Measurements from ENCODE around the gene NAALADL2. TPM values are rescaled to one million over a fixed set of nuclear protein-coding genes. Genes with fewer than 3 reads are reported as not detected.
A peak's percentile ranks its signal among the peaks of the same experiment; 100 is the strongest.
"Not testable (repeated sequence)": the region's sequence is repeated elsewhere in the genome, so short reads cannot be mapped to it uniquely, and the experiment has no call there.

NAALADL2 gene
- polyA plus RNA-seq, 1 experiment = 6.3 TPM

DNA sequence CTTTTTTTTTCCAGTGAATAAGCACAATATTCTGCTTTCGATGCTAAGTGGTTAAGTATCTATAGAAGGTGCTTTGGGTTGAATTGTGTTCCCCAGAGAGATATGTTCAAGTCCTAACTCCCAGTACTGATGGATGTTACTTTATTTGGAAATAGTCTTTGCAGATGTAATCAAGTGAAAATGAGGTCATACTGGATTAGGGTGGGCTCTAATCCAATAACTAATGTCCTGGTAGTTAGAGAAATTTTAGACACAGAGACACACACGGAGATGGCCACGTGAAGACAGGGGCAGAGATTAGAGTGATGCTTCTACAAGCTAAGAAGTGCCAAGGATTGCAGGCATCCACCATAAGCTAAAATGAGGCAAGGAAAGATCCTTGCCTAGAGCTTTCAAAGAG lies 662.3 kb downstream of the NAALADL2 start:
- H3K27me3 ChIP-seq (ENCODE audit: control insufficient read depth, insufficient read depth, low read length) = no peaks in the 10 kb centered on the region
- POLR2A ChIA-PET = no interaction called here
- no peak overlapping the region for H3K27ac ChIP-seq (ENCODE audit: low read depth, low read length)
- DNase-seq (ENCODE audit: low read depth, low spot score) = no peak
- no peak overlapping the region for H3K4me3 ChIP-seq (ENCODE audit: low read depth, low read length)
- CTCF ChIA-PET = no interaction called here
- TF ChIP-seq, protein P1, sequence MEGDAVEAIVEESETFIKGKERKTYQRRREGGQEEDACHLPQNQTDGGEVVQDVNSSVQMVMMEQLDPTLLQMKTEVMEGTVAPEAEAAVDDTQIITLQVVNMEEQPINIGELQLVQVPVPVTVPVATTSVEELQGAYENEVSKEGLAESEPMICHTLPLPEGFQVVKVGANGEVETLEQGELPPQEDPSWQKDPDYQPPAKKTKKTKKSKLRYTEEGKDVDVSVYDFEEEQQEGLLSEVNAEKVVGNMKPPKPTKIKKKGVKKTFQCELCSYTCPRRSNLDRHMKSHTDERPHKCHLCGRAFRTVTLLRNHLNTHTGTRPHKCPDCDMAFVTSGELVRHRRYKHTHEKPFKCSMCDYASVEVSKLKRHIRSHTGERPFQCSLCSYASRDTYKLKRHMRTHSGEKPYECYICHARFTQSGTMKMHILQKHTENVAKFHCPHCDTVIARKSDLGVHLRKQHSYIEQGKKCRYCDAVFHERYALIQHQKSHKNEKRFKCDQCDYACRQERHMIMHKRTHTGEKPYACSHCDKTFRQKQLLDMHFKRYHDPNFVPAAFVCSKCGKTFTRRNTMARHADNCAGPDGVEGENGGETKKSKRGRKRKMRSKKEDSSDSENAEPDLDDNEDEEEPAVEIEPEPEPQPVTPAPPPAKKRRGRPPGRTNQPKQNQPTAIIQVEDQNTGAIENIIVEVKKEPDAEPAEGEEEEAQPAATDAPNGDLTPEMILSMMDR (IDR thresholded peaks at IDR 0.05; ENCODE audit: low read depth, low read length) = no peak
- H3K9me3 ChIP-seq (ENCODE audit: control insufficient read depth, insufficient read depth, low read length) = no peaks in the 10 kb centered on the region

DNA sequence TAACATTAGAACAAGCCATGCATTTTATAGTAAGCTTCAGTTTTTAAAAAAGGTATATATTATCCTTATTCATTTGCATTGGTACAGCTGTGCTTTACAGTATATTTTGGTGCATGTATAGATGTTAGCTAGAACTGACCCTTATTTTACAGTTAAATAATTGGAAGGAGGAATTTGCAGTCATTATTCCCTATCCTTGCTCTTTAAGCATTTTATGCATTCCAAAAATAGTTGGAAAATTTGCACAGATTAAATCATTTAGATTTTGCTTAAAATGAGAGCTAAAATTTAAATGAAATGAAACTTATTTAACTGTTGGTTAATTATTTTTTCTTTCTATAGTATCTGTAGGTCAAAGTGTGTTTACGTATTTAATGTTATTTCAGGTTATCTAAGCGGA lies 667.1 kb downstream of the NAALADL2 start:
- Histone ChIP-seq H3K27ac (ENCODE audit: low read depth, low read length) (no peak overlapping the region), H3K4me3 (ENCODE audit: low read depth, low read length) (peak overlapping the region; percentile 33), H3K9me3 (ENCODE audit: control insufficient read depth, insufficient read depth, low read length) (no peaks in the 10 kb centered on the region), H3K27me3 (ENCODE audit: control insufficient read depth, insufficient read depth, low read length) (no peaks in the 10 kb centered on the region)
- POLR2A ChIA-PET = no interaction called here
- CTCF ChIA-PET = interaction anchor here (1.7 kb wide), 1 partner anchor 904 kb away, joined by 4 read pairs; no protein-coding TSS in a partner anchor
- TF ChIP-seq, protein P1 (IDR thresholded peaks at IDR 0.05; ENCODE audit: low read depth, low read length) = no peak
- no peak for DNase-seq (ENCODE audit: low read depth, low spot score)

DNA sequence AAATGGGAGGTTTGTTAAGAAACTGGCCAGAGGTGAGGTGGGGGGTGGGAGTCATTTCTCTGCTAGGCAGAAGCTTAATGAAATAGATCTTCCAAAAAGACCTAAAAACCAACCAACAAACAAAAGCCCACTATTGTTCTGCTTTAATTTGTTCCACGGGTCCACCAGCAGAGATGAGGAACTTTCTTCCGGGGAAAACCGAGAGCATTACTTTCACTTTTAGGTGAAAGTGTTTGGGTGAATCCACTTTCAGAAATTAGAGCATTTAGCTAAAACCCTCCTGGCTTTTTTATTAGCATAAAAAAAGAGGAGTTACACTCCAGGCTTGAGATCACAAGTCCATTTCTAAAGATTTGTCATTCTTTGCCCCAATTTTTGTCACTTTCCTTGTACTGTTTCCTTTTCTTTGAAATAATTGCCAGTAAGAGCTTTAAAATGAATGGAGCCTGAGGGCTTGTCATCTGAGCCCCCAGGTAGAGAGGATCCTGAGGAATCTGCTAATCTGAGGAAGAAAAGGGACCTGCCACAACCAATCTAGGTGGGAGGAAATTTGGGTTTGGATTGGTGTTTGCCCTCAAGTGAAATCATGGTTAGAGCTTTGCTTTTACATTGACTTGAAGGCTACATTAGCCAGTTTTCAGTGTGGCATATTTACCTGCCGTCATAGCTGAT lies 667.6 kb downstream of the NAALADL2 start:
- TF ChIP-seq, protein P1 (IDR thresholded peaks at IDR 0.05; ENCODE audit: low read depth, low read length) = no peak
- Histone ChIP-seq H3K27ac (ENCODE audit: low read depth, low read length) (no peak overlapping the region), H3K27me3 (ENCODE audit: control insufficient read depth, insufficient read depth, low read length) (no peaks in the 10 kb centered on the region), H3K9me3 (ENCODE audit: control insufficient read depth, insufficient read depth, low read length) (no peaks in the 10 kb centered on the region), H3K4me3 (ENCODE audit: low read depth, low read length) (peak overlapping the region; percentile 33)
- POLR2A ChIA-PET = no interaction called here
- DNase-seq (ENCODE audit: low read depth, low spot score) = no peak
- CTCF ChIA-PET = interaction anchor here (1.7 kb wide), 1 partner anchor 903 kb away, joined by 4 read pairs; no protein-coding TSS in a partner anchor

DNA sequence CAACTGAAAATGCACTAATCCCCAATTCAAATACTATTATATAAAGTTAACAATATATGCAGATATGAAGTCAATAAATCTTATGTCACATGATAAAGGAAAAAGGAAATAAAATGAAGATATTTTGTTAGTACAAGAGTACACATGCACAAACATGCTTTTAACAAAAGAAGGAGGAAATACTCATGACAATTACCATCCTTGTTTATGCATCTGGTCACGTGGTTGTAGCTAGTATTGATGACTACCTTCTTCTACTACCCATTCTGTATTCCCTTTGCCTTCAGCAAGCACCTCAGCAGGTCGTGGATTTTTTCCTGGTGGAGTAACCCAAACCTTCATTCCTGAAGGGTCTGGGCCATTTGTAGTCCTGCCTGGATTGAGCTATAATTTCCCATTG lies 669.6 kb downstream of the NAALADL2 start:
- H3K4me3 ChIP-seq (ENCODE audit: low read depth, low read length); H3K27ac ChIP-seq (ENCODE audit: low read depth, low read length); DNase-seq (ENCODE audit: low read depth, low spot score); H3K9me3 ChIP-seq (ENCODE audit: control insufficient read depth, insufficient read depth, low read length); CTCF ChIA-PET; H3K27me3 ChIP-seq (ENCODE audit: control insufficient read depth, insufficient read depth, low read length); POLR2A ChIA-PET: not testable (repeated sequence)

DNA sequence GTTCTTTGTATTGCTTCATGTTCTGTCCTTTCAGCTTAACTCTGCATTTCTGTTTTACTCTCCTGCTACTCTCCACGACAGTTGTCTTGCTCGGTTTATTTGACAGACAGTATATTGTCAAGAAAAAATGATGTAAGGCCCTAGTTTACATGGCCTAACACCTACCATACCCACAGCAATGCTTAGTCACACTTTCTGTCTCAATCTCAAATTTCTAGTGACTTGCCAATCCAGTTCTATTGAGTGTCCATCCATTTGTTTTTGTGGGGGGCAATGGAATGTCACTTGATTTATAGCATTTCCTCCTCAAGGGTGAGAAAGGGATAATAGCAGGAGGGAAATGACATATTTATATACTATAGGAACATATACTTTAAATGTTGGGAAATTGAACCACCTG lies 676.2 kb downstream of the NAALADL2 start:
- Histone ChIP-seq H3K27me3 (ENCODE audit: control insufficient read depth, insufficient read depth, low read length) (no peaks in the 10 kb centered on the region), H3K4me3 (ENCODE audit: low read depth, low read length) (no peak overlapping the region), H3K27ac (ENCODE audit: low read depth, low read length) (no peak overlapping the region), H3K9me3 (ENCODE audit: control insufficient read depth, insufficient read depth, low read length) (no peaks in the 10 kb centered on the region)
- ChIA-PET CTCF (no interaction called here), POLR2A (no interaction called here)
- DNase-seq (ENCODE audit: low read depth, low spot score) = no peak
- TF ChIP-seq, protein P1 (IDR thresholded peaks at IDR 0.05; ENCODE audit: low read depth, low read length) = no peak
